H1 (cell line): ENCODE measurements around the gene KRAS. TPM values are rescaled to one million over a fixed set of nuclear protein-coding genes. Genes with fewer than 3 reads are reported as not detected.

ENCODE experiments used
- CBX8 ChIP-seq: fragments of 300-800, 300-1000 bp; sonication (generic); IDR thresholded peaks from 2 replicates; pipeline ENCODE4 v1.7.1; 2016; ENCODE audit warnings: low read depth, low read length, borderline replicate concordance
- KDM1A ChIP-seq: fragments of 200-600, 300-600 bp; sonication (generic); IDR thresholded peaks from 2 replicates; pipeline ENCODE4 v1.7.1; 2016; ENCODE audit warnings: mild to moderate bottlenecking, low read length, borderline replicate concordance
- NRF1 ChIP-seq: IDR thresholded peaks from 2 replicates; pipeline ENCODE4 v1.6.1; 2011; ENCODE audit warnings: mild to moderate bottlenecking, low read depth, low read length, improper control_type of control experiment
- POLR2AphosphoS5 ChIP-seq: IDR thresholded peaks from 2 replicates; pipeline ENCODE4 v1.6.1; 2011; ENCODE audit warnings: low read depth, low read length
- SIX5 ChIP-seq: IDR thresholded peaks from 2 replicates; pipeline ENCODE4 v1.6.1; 2011; ENCODE audit warnings: mild to moderate bottlenecking, low read depth, low read length
- TEAD4 ChIP-seq: IDR thresholded peaks from 2 replicates; pipeline ENCODE4 v1.6.1; 2012; ENCODE audit warnings: low read depth, low read length, inconsistent platforms, mixed read lengths
- ZNF274 ChIP-seq: IDR thresholded peaks from 2 replicates; pipeline ENCODE4 v1.7.0; 2012; ENCODE audit warnings: low read length, borderline replicate concordance; ENCODE audit errors: extremely low read depth
- polyA plus RNA-seq, 7 experiments: library from polyadenylated mRNA; depleted of rRNA in 3 of 7; stranded (reverse) in 5 of 7; unstranded in 2 of 7; fragments of >200 nt in 5 of 7; fragments of 200-250 nt in 2 of 7; gene quantifications; 1 replicate in 5 of 7; 2 replicates in 1 of 7; 4 replicates in 1 of 7; pipeline versions ENCODE4 v1.2.1 to v1.2.3, GENCODE V29; 2011 to 2013; ENCODE audit warnings: missing spikeins in 2 of 7, mixed read lengths in 2 of 7
- total RNA-seq: library from RNA; stranded (reverse); fragmentation: NEBNext Ultra II Directional; extraction: Animal tissue kit (Norgen Biotek cat#: 25700); gene quantifications from 2 replicates; pipeline ENCODE4 v1.2.1, GENCODE V29; 2021
- TF ChIP-seq, protein P1 (sequence below): fragments of 300-600 bp; sonication (generic); IDR thresholded peaks from 2 replicates; pipeline ENCODE4 v1.7.1; 2012; ENCODE audit warnings: low read length, moderate library complexity, mild to moderate bottlenecking, inconsistent platforms; ENCODE audit not compliant: insufficient replicate concordance

Gene KRAS
- total and polyA plus RNA-seq, 2 of the 8 experiments (the other 6 are each of a cell fraction or from before 2014, with no cell fraction given): 24.8 to 64.6 TPM

DNA sequence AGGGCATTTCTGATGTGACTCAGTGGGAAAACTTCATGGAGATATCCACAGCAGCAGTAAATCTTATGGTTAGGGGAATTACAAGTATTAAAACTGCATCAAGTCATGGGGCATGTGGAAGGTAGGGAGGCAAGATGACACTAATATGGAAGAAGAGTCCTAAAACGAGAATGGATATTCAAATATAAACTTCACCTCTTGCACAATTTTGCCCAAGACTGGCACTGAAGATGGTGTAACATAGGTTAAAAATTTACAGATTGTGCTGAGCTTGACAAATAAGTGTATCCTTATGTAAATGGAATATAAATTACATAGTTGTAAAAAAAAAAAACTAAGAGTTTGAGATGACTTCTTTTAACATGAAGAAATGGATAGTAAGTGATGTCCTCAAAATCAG is 42.9 kb downstream of the KRAS start (continued):
- TF ChIP-seq, protein P1, sequence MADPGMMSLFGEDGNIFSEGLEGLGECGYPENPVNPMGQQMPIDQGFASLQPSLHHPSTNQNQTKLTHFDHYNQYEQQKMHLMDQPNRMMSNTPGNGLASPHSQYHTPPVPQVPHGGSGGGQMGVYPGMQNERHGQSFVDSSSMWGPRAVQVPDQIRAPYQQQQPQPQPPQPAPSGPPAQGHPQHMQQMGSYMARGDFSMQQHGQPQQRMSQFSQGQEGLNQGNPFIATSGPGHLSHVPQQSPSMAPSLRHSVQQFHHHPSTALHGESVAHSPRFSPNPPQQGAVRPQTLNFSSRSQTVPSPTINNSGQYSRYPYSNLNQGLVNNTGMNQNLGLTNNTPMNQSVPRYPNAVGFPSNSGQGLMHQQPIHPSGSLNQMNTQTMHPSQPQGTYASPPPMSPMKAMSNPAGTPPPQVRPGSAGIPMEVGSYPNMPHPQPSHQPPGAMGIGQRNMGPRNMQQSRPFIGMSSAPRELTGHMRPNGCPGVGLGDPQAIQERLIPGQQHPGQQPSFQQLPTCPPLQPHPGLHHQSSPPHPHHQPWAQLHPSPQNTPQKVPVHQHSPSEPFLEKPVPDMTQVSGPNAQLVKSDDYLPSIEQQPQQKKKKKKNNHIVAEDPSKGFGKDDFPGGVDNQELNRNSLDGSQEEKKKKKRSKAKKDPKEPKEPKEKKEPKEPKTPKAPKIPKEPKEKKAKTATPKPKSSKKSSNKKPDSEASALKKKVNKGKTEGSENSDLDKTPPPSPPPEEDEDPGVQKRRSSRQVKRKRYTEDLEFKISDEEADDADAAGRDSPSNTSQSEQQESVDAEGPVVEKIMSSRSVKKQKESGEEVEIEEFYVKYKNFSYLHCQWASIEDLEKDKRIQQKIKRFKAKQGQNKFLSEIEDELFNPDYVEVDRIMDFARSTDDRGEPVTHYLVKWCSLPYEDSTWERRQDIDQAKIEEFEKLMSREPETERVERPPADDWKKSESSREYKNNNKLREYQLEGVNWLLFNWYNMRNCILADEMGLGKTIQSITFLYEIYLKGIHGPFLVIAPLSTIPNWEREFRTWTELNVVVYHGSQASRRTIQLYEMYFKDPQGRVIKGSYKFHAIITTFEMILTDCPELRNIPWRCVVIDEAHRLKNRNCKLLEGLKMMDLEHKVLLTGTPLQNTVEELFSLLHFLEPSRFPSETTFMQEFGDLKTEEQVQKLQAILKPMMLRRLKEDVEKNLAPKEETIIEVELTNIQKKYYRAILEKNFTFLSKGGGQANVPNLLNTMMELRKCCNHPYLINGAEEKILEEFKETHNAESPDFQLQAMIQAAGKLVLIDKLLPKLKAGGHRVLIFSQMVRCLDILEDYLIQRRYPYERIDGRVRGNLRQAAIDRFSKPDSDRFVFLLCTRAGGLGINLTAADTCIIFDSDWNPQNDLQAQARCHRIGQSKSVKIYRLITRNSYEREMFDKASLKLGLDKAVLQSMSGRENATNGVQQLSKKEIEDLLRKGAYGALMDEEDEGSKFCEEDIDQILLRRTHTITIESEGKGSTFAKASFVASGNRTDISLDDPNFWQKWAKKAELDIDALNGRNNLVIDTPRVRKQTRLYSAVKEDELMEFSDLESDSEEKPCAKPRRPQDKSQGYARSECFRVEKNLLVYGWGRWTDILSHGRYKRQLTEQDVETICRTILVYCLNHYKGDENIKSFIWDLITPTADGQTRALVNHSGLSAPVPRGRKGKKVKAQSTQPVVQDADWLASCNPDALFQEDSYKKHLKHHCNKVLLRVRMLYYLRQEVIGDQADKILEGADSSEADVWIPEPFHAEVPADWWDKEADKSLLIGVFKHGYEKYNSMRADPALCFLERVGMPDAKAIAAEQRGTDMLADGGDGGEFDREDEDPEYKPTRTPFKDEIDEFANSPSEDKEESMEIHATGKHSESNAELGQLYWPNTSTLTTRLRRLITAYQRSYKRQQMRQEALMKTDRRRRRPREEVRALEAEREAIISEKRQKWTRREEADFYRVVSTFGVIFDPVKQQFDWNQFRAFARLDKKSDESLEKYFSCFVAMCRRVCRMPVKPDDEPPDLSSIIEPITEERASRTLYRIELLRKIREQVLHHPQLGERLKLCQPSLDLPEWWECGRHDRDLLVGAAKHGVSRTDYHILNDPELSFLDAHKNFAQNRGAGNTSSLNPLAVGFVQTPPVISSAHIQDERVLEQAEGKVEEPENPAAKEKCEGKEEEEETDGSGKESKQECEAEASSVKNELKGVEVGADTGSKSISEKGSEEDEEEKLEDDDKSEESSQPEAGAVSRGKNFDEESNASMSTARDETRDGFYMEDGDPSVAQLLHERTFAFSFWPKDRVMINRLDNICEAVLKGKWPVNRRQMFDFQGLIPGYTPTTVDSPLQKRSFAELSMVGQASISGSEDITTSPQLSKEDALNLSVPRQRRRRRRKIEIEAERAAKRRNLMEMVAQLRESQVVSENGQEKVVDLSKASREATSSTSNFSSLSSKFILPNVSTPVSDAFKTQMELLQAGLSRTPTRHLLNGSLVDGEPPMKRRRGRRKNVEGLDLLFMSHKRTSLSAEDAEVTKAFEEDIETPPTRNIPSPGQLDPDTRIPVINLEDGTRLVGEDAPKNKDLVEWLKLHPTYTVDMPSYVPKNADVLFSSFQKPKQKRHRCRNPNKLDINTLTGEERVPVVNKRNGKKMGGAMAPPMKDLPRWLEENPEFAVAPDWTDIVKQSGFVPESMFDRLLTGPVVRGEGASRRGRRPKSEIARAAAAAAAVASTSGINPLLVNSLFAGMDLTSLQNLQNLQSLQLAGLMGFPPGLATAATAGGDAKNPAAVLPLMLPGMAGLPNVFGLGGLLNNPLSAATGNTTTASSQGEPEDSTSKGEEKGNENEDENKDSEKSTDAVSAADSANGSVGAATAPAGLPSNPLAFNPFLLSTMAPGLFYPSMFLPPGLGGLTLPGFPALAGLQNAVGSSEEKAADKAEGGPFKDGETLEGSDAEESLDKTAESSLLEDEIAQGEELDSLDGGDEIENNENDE: no peak
- TF ChIP-seq CBX8: no peak
- no peak for TF ChIP-seq POLR2AphosphoS5
- no peak for TF ChIP-seq ZNF274
- no peak for TF ChIP-seq KDM1A
- TF ChIP-seq NRF1: no peak
- TF ChIP-seq SIX5: no peak
- no peak for TF ChIP-seq TEAD4
